NCI-H446 (cell line): Measurements from ENCODE around the gene DNALI1.
"Not testable (repeated sequence)": the region's sequence is repeated elsewhere in the genome, so short reads cannot be mapped to it uniquely, and the experiment has no call there.

Experiments
- DNase-seq, 2 experiments: peaks; one replicate each; lab custom pipeline; 2025; lab: John Stamatoyannopoulos, UW

Gene DNALI1

DNA sequence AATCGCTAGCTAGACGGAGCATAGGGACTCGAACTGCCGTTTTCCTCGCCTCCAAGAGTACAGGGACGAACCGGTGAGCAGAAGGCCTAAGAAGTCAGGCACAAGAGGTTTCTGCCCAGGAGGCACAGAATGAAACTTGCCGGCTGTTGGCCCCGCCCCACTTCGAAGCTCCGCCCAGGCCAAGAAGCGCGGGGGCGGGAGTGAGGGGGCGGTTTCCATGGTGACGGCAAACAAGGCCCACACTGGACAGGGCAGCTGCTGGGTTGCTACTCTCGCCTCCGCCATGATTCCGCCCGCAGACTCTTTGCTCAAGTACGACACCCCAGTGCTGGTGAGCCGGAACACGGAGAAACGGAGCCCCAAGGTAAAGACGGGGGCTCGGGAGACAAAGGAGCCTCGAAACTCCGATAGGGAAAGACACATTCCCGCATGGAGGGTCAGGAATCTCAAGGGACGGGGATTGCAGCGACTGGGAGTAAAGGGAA, at the start of gene DNALI1:
Gene DNALI1, plus strand, starts transcription at position 229 of the 485 bp plus-strand sequence. Its CDS starts 55 bp downstream, at position 284.
- DNase-seq: no peak

DNA sequence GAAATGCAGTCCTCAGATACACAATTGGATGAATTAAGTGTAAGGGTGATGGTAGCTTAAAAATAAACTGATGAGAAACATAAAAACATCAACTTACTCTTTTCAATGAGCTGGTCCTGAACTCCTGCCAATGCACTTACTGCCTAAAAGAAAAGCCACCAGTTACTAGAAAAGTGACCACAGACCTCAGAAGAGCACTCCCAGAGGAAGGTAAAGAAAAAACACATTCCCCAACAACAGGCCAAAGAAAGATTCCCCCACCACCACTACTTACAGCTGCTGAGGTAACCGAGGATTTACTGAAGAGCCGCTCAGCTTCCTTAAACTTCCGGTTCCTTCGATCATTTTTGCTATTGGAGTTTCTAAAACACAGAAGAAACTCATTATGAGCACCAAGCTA, 47.6 kb upstream of the DNALI1 start:
- DNase-seq: no peak

DNA sequence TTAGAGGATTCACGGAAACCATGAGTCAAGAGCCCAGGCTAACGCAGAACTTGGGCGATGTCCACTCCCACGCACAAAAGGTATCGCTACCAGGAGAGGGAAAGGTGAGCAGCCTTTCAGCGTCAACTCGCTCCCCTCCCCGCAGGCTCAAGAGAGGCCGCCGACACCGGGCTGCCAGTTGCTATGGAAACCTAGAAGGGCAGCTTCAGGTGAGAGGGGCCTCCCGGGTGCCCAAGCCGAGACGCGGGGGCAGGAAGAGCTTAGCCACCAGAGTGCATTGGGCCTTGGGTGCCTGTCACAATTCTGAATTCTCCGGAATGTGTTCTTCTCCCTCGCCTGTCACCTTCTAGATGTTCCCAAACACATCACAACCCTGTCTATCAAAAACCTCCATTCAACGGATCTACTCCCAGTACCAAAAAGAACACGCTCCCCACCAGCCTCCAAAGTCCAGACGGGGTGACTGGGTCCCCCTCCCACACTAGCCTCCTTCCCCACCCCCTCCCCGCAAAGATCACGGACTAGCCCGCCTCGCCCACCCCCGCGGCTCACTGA, 42.9 kb upstream of the DNALI1 start:
- no peak for DNase-seq

DNA sequence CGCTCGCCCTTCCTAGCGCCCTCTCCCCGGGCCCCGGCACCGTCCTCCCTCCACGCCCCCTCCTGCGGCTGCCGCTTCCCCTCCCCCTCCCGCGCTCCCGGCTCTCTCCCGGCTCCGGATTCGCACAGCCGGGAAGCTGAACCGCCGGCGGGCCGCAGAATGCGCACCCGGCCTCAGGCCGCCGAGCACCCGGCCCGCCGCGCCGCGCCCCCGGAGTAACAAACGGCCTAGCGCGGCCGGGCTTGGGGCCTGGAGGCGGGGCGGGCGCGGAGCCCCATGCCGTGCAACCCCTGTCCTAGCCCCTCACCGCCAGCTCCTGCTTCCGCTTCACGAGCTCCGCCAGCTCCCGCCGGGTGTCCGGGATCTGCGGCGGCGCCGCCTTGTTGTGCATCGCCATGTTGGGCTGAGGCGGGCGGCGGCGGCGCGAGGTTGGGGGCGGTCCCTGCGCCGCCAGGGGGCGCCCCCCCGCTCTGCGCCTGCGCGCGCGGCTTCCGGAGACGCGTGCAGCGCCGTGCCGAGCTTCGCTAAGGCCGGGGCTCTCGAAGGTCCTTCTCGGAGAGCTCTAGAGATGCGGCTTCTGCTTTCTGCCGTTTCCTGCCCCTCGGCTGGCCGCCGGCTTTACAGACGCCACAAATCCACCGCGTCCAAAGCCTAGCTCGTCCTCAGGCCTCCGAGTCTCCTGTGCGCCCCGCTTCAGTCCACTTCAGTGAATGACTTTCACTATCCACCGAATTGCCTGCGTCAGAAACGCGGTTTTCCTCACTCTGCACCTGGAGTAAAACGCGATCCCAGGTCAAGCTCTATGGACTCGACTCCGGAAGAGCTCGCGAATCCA, 42.2 kb upstream of the DNALI1 start, which contains the start of gene MEAF6:
Gene MEAF6, minus strand, starts transcription at position 417 of the 835 bp plus-strand sequence. Its CDS starts 20 bp downstream, at position 397.
- peak; percentile 65 to 84 for DNase-seq

GRCh38 chr1:37515185-37516034, 41.3 kb upstream of the DNALI1 start:
- DNase-seq: no peak

DNA sequence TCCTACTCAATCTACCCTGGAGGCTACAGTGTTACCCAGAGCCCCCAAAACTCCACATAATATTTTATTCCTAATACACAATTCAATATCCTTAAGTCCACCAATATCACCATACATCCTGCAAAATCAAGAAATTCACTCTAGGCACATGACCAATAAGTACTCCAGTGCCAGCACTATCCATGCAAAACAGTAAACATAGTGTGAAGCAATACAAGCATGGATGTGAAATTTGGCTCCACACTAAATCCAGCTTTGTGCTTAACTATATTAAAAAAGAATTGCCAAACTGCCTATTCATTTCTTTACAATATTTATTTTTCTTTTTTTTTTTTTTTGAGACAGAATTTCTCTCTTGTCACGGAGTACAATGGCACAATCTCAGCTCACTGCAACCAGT, 39.2 kb upstream of the DNALI1 start:
- DNase-seq: no peak

GRCh38 chr1:37518241-37518640, 38.5 kb upstream of the DNALI1 start:
- not testable (repeated sequence) for DNase-seq

- not testable (repeated sequence) for DNase-seq
Observed at GRCh38 chr1:37518929-37519328, 37.8 kb upstream of the DNALI1 start.

DNA sequence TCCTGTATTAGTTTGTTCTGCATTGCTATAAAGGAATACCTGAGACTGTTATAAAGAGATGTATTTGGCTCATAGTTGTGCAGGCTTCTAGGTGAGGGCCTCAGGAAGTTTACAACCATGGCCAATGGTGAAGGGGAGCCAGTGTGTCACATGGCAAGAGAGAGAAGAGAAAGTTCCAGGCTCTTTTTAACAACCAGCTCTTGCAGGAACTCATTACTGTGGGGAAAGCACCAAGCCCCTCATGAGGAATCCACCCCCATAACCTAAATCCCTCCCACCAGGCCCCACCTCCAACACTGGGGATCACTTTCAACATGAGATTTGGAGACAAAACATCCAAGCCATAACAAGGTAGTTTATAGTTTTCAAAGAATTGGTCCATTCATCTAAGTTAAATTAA, 37.1 kb upstream of the DNALI1 start:
- DNase-seq: no peak

- not testable (repeated sequence) for DNase-seq
Observed at GRCh38 chr1:37529888-37530287, 26.9 kb upstream of the DNALI1 start.

DNA sequence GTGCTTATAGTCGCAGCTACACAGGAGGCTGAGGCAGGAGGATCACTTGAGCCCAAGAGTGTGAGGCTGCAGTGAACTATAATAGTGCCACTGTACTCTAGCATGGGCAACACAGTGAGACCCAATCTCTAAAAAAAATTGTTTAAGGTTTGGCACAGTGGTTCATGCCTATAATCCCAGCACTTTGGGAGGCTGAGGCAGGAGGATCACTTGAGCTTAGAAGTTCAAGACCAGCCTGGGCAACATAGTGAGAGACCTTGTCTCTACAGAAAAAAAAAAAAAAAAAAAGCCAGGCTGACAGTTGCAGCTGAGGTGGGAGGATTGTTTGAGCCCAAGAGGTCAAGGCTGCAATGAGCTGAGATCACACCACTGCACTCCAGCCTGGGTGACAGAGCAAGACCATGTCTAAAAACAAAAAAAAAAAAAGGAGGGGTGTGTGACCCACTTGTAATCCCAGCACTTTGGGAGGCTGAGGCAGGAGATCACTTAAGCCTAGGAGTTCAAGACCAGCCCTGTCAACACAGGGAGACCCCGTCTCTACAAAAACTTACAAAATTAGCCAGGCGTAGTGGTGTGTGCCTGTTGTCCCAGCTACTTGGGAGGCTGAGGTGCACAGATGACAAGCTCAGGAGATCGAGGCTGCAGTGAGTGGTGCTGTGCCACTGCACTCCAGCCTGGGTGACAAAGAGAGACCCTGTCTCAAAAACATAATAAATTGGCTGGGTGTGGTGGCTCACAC, 24.2 kb upstream of the DNALI1 start:
- DNase-seq: not testable (repeated sequence)

- DNase-seq: no peak
Observed at GRCh38 chr1:37533317-37534093, 23.2 kb upstream of the DNALI1 start.

GRCh38 chr1:37537378-37537777, 19.4 kb upstream of the DNALI1 start:
- no peak for DNase-seq

DNA sequence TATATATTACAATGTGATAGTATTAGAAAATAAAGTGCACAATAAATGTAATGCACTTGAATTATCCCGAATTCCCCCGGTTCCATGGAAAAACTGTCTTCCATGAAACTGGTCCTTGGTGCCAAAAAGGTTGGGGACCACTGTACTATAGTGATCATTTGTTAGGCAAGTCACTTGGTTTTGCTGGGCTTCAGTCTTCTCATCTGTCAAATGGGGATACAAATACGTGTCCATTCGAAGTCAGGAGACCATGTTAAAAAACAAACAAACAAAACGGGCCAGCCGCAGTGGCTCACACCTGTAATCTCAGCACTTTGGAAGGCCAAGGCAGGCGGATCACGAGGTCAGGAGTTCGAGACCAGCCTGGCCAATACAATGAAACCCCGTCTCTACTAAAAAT, 17.6 kb upstream of the DNALI1 start:
- DNase-seq: not testable (repeated sequence)

DNA sequence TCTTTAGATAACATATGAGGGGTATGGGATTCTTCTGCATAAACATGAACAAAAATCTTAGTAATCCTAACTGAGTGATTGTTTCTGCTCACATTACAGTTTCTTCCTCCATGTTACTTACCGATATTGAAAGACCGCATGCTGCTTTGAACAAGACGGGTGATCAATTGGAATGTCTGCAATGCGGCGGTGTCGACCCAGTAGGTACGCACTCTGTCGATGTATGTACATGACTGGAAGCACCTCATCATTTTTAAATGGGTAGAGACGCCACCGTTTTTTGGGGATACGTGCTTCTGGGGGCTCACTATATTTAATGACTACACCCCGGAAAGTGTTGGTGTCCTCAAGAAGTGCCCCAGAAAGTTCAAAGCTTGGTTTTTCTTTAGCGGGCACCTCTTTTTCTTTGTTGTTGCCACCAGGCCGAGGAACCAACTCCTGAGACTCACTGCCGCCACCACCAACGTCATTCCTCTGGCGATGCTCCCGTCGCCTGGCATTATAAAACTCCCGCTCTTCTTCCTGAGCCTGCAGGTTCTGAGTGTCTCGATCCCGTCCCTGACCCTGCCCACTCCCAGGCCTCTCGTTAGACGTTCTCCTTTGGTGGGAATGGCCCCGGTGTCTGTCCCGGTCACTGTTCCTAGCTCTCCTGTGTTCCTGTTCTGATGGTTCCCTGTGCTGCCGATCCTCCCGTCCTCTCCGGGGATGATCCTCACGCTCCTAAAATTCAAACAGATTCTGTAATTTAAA, 16.5 kb upstream of the DNALI1 start:
- DNase-seq: no peak

DNA sequence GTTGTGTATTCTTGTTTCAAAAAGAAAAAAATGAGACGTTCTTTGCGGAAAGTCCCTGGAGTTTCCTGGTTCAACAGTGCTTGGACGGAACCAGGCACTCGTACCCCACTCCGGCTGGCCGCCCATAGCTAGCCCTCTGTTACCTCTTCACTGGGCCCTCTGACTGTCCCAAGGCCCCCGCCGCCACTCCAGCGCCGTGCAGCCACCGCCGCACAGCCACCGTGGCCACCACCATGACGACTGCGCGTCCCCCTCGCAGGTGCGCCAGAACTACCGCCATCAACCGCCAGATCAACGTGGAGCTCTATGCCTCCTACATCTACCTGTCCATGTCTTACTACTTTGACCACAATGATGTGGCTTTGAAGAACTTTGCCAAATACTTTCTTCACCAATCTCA, 12.2 kb upstream of the DNALI1 start:
- DNase-seq: no peak

DNA sequence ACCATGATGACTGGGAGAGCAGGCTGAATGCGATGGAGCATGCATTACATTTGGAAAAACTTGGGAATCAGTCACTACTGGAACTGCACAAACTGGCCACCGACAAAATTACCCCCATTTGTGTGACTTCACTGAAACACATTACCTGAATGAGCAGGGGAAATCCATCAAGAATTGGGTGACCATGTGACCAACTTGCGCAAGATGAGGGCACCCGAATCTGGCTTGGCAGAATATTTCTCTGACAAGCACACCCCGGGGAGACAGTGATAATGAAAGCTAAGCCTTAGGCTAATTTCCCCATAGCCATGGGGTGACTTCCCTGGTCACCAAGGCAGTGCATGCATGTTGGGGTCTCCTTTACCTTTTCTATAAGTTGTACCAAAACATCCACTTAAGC, 11.7 kb upstream of the DNALI1 start:
- DNase-seq: no peak

DNA sequence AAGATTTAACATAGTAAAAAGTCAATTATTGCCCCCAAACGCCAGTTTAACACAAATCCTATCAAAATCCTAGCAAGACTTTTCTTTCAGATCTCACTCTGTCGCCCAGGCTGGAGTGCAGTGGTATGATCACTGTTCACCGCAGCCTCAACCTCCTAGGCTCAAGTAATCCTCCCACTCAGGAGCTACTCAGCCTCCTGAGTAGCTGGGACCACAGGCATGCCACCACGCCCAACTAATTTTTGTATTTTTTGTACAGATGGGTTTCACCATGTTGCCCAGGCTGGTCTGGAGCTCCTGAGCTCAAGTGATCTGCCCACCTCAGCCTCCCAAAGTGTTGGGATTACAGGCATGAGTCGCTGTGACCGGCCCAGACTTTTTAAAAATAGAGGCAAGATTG, 7.4 kb upstream of the DNALI1 start:
- DNase-seq: no peak

DNA sequence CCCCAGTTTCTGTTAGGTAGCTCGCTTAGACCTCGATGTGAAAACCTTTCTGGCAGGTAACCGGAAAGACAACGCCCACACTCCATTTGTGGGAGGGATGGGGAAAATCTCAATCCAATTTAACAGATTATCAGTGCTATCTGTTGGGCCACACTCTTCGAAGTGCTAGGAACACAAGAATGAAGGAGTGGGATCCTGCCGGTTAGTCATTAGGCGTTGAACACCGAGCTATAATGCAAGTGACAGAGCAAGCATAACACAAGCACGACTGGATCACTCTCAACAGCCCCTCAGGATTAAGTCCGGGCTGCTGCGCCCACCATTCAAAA, 3.2 kb upstream of the DNALI1 start:
- DNase-seq: no peak
